PC-9 (cell line): Measurements from ENCODE around the gene UNC45A. TPM values are rescaled to one million over a fixed set of nuclear protein-coding genes. Genes with fewer than 3 reads are reported as not detected.

Source experiments
- BruUV-seq: library from RNA; stranded (reverse); fragments of 400-500 nt; replicated peaks from 2 replicates; lab custom pipeline; 2021; lab: Mats Ljungman, UMichigan
- CTCF ChIA-PET: fragments of 300-600 bp; sonication (Branson Sonifier 250); formaldehyde crosslinking; loops from one replicate; lab custom pipeline; 2022; ENCODE audit warnings: antibody characterized with exemption; lab: Charles Lee
- POLR2A ChIA-PET: fragments of 300-600 bp; sonication (Branson Sonifier 250); formaldehyde crosslinking; loops from one replicate; lab custom pipeline; 2022; ENCODE audit warnings: antibody characterized with exemption; ENCODE audit not compliant: unreplicated experiment; lab: Charles Lee
- DNase-seq, 2 experiments: peaks; one replicate each; pipeline versions ENCODE4 v3.0.0 to v3.0.0-alpha.2; 2015 to 2022; ENCODE audit warnings: mixed read lengths in 1 of 2
- H2AFZ ChIP-seq: fragments of 200-600 bp; sonication (generic); 2 replicates; pipeline ENCODE4 v1.8.1; 2017; ENCODE audit warnings: antibody characterized with exemption
- H3F3A ChIP-seq: fragments of 200-600 bp; sonication (generic); 2 replicates; pipeline ENCODE4 v1.8.1; 2017; ENCODE audit warnings: antibody characterized with exemption, mild to moderate bottlenecking, low read depth; ENCODE audit not compliant: insufficient read depth
- H3K27ac ChIP-seq: fragments of 200-600 bp; sonication (generic); 2 replicates; pipeline ENCODE4 v1.6.1; 2016; ENCODE audit warnings: mixed run types
- H3K27me3 ChIP-seq: fragments of 200-600 bp; sonication (generic); 2 replicates; pipeline ENCODE4 v1.6.1; 2016; ENCODE audit warnings: low read depth, mixed run types; ENCODE audit not compliant: insufficient read depth
- H3K36me3 ChIP-seq: fragments of 200-600 bp; sonication (generic); 2 replicates; pipeline ENCODE4 v1.6.1; 2016; ENCODE audit warnings: low read depth, mixed run types
- H3K4me1 ChIP-seq: fragments of 200-600 bp; sonication (generic); replicated peaks from 2 replicates; pipeline ENCODE4 v1.6.1; 2016; ENCODE audit warnings: mixed run types; ENCODE audit not compliant: insufficient read depth
- H3K4me2 ChIP-seq: fragments of 200-600 bp; sonication (generic); 2 replicates; pipeline ENCODE4 v1.6.1; 2017; ENCODE audit warnings: mixed run types
- H3K4me3 ChIP-seq: fragments of 200-600 bp; sonication (generic); 2 replicates; pipeline ENCODE4 v1.6.1; 2016; ENCODE audit warnings: mixed run types
- H3K79me2 ChIP-seq: fragments of 200-600 bp; sonication (generic); 2 replicates; pipeline ENCODE4 v1.6.1; 2017; ENCODE audit warnings: low read depth, mixed run types
- H3K9me2 ChIP-seq: fragments of 200-600 bp; sonication (generic); 2 replicates; pipeline ENCODE4 v1.8.1; 2017; ENCODE audit warnings: mild to moderate bottlenecking; ENCODE audit not compliant: insufficient read depth
- H3K9me3 ChIP-seq: fragments of 200-600 bp; sonication (generic); 2 replicates; pipeline ENCODE4 v1.8.1; 2016; ENCODE audit warnings: low read depth; ENCODE audit not compliant: insufficient read depth
- H4K20me1 ChIP-seq: fragments of 200-600 bp; sonication (generic); 2 replicates; pipeline ENCODE4 v1.8.1; 2017; ENCODE audit not compliant: insufficient read depth
- CTCF ChIP-seq: fragments of 200-600 bp; sonication (generic); conservative IDR thresholded peaks from 2 replicates; pipeline ENCODE4 v1.6.1; 2017; ENCODE audit warnings: mixed run types, antibody characterized with exemption, mild to moderate bottlenecking, moderate library complexity
- EZH2 ChIP-seq: fragments of 200-600 bp; sonication (generic); IDR thresholded peaks from 2 replicates; pipeline ENCODE4 v1.8.0; 2017; ENCODE audit warnings: antibody characterized with exemption, low read depth
- intact Hi-C: fragments of 100-400 bp; cut with micrococcal nuclease; formaldehyde crosslinking; loops from one replicate; pipeline ENCODE4 v1.10.0; 2022; ENCODE audit not compliant: unreplicated experiment
- total RNA-seq: library from RNA; stranded (reverse); gene quantifications from 2 replicates; pipeline ENCODE4 v1.2.3, GENCODE V29; 2021

The UNC45A gene
- total RNA-seq, 1 experiment from 2014 or later = 81.8 TPM

- Histone ChIP-seq H3K79me2 (peaks cover 52% of the 10 kb centered on the region), H3K4me1 (peaks cover 13% of the 10 kb centered on the region), H2AFZ (peak within 1 kb of the TSS; percentile 99), H3K9me3 (no peaks in the 10 kb centered on the region), H4K20me1 (no peaks in the 10 kb centered on the region), H3F3A (peaks cover 6% of the 10 kb centered on the region; the same call in 1 of the 2 replicates), H3K9me2 (no peaks in the 10 kb centered on the region), H3K27me3 (no peaks in the 10 kb centered on the region), H3K27ac (peak within 1 kb of the TSS; percentile 67), H3K4me2 (peak within 1 kb of the TSS; percentile 94), H3K36me3 (no peaks in the 10 kb centered on the region), H3K4me3 (peak within 1 kb of the TSS; percentile 73)
- DNase-seq = peak; percentile 93 to 99
- ChIA-PET CTCF (interaction anchor here (0.6 to 1.0 kb wide), 3 partner anchors 38 to 1379 kb away, joined by 3 read pairs; no protein-coding TSS in a partner anchor), POLR2A (interaction anchor here (0.6 to 0.7 kb wide), 2 partner anchors 59 to 1075 kb away, joined by 3 read pairs; no protein-coding TSS in a partner anchor)
- TSS peak; percentile 62 for BruUV-seq
- TF ChIP-seq EZH2 (no peak), CTCF (no peak)
- intact Hi-C loops = loop anchor here (2.0 kb wide), 1 partner anchor 60 kb away; the partner anchor contains the start of gene UNC45A
Observed at GRCh38 chr15:90994417-90995311, 59.6 kb downstream of the UNC45A start, which contains the start of gene PRC1. Gene PRC1, minus strand, starts transcription at chr15:90994535. Its CDS starts 118 bp downstream, at chr15:90994417.

GRCh38 chr15:90998737-90999136 lies 63.7 kb downstream of the UNC45A start:
- Histone ChIP-seq H3K9me3 (no peaks in the 10 kb centered on the region), H4K20me1 (no peaks in the 10 kb centered on the region), H3K79me2 (peaks cover 13% of the 10 kb centered on the region), H3K27me3 (no peaks in the 10 kb centered on the region), H3K4me1 (peaks cover 8% of the 10 kb centered on the region), H3K9me2 (no peaks in the 10 kb centered on the region), H3K36me3 (no peaks in the 10 kb centered on the region), H3K4me2 (no peak overlapping the region), H3K27ac (no peak overlapping the region), H2AFZ (no peak overlapping the region), H3K4me3 (no peak overlapping the region), H3F3A (peaks cover 6% of the 10 kb centered on the region; the same call in 1 of the 2 replicates)
- no peak for DNase-seq
- no TSS peak for BruUV-seq
- intact Hi-C loops = no loop called here
- CTCF ChIA-PET = no interaction called here
- POLR2A ChIA-PET = no interaction called here
- no peak for TF ChIP-seq CTCF
- no peak for TF ChIP-seq EZH2

GRCh38 chr15:91001209-91001608 lies 66.1 kb downstream of the UNC45A start:
- Histone ChIP-seq H3K27ac (no peak overlapping the region), H3F3A (peaks cover 6% of the 10 kb centered on the region; the same call in 1 of the 2 replicates), H2AFZ (no peak overlapping the region), H3K4me2 (no peak overlapping the region), H3K79me2 (no peaks in the 10 kb centered on the region), H3K9me3 (no peaks in the 10 kb centered on the region), H3K27me3 (no peaks in the 10 kb centered on the region), H3K36me3 (no peaks in the 10 kb centered on the region), H3K4me1 (no peaks in the 10 kb centered on the region), H3K9me2 (no peaks in the 10 kb centered on the region), H4K20me1 (no peaks in the 10 kb centered on the region), H3K4me3 (no peak overlapping the region)
- ChIA-PET POLR2A (no interaction called here), CTCF (no interaction called here)
- TF ChIP-seq EZH2 = no peak
- TF ChIP-seq CTCF = no peak
- BruUV-seq = no TSS peak
- intact Hi-C loops = no loop called here
- DNase-seq = no peak

Other genes starting within 250 kb of the UNC45A start
- 15.1 and 19.1 TPM in 2 replicates for gene BLM, start 217.9 kb upstream of the UNC45A start, total RNA-seq
- 48.7 and 50.4 TPM in 2 replicates for gene FURIN, start 66.7 kb upstream of the UNC45A start, total RNA-seq
- gene FES, start 50.8 kb upstream of the UNC45A start, total RNA-seq = 2.1 and 3.8 TPM in 2 replicates
- 26.4 and 27.1 TPM in 2 replicates for gene MAN2A2, start 32.0 kb upstream of the UNC45A start, total RNA-seq
- 18.1 and 20.9 TPM in 2 replicates for gene HDDC3, start 2.7 kb upstream of the UNC45A start, total RNA-seq
- 51.4 and 51.5 TPM in 2 replicates for gene RCCD1, start 19.6 kb downstream of the UNC45A start, total RNA-seq
- gene PRC1, start 59.2 kb downstream of the UNC45A start, total RNA-seq = 145 and 180 TPM in 2 replicates
- 12.1 and 13.6 TPM in 2 replicates for gene VPS33B, start 87.3 kb downstream of the UNC45A start, total RNA-seq
- gene SV2B, start 165.0 kb downstream of the UNC45A start, total RNA-seq = not detected in 2 replicates